NOMO-1 treated with DMSO at 0.1 percent for 48 hours (cell line): Measurements from ENCODE around the gene CNST.
"Not testable (repeated sequence)": the region's sequence is repeated elsewhere in the genome, so short reads cannot be mapped to it uniquely, and the experiment has no call there.

Experiments
- DNase-seq: peaks from one replicate; lab custom pipeline; 2025; ENCODE audit not compliant: unreplicated experiment; lab: John Stamatoyannopoulos, UW

Gene CNST

GRCh38 chr1:246554201-246554600 is 12.1 kb upstream of the CNST start:
- DNase-seq, result no peak

- DNase-seq, result no peak
Measured at GRCh38 chr1:246558041-246558440, 8.2 kb upstream of the CNST start.

GRCh38 chr1:246559310-246559709 is 6.9 kb upstream of the CNST start:
- DNase-seq, result no peak

GRCh38 chr1:246560833-246561232 is 5.4 kb upstream of the CNST start:
- DNase-seq, result not testable (repeated sequence)

GRCh38 chr1:246564839-246565750 is 1.2 kb upstream of the CNST start:
- DNase-seq, result no peak

- DNase-seq, result no peak
Measured at GRCh38 chr1:246565751-246566127, 517 bp upstream of the CNST start.

- DNase-seq, result peak; percentile 25
Measured at GRCh38 chr1:246566813-246567645, 773 bp downstream of the CNST start.

- DNase-seq, result no peak
Measured at GRCh38 chr1:246567646-246568235, 1.5 kb downstream of the CNST start.

GRCh38 chr1:246569248-246570238 is 3.3 kb downstream of the CNST start:
- DNase-seq, result peak; percentile 23

GRCh38 chr1:246571309-246571708 is 5.1 kb downstream of the CNST start:
- DNase-seq, result peak; percentile 76

GRCh38 chr1:246571953-246572352 is 5.7 kb downstream of the CNST start:
- DNase-seq, result no peak

GRCh38 chr1:246572785-246573184 is 6.5 kb downstream of the CNST start:
- DNase-seq, result peak; percentile 19

GRCh38 chr1:246573491-246573890 is 7.2 kb downstream of the CNST start:
- peak; percentile 30 for DNase-seq

GRCh38 chr1:246576709-246577032 is 10.4 kb downstream of the CNST start:
- DNase-seq, result no peak

GRCh38 chr1:246577082-246577719 is 10.9 kb downstream of the CNST start:
- no peak for DNase-seq

- DNase-seq, result no peak
Measured at GRCh38 chr1:246577720-246578106, 11.5 kb downstream of the CNST start.

GRCh38 chr1:246579818-246580217 is 13.6 kb downstream of the CNST start:
- DNase-seq, result peak; percentile 46

GRCh38 chr1:246580497-246581370 is 14.5 kb downstream of the CNST start:
- no peak for DNase-seq
